ENCODE results near the gene TMEM178B. TPM values are rescaled to one million over a fixed set of nuclear protein-coding genes. Genes with fewer than 3 reads are reported as not detected.
"Not testable (repeated sequence)": the region's sequence is repeated elsewhere in the genome, so short reads cannot be mapped to it uniquely, and the experiment has no call there.

Gene TMEM178B
- total RNA-seq, 4 donors from 2014 or later: 1.3 to 1.8 (median 1.5) TPM

DNA sequence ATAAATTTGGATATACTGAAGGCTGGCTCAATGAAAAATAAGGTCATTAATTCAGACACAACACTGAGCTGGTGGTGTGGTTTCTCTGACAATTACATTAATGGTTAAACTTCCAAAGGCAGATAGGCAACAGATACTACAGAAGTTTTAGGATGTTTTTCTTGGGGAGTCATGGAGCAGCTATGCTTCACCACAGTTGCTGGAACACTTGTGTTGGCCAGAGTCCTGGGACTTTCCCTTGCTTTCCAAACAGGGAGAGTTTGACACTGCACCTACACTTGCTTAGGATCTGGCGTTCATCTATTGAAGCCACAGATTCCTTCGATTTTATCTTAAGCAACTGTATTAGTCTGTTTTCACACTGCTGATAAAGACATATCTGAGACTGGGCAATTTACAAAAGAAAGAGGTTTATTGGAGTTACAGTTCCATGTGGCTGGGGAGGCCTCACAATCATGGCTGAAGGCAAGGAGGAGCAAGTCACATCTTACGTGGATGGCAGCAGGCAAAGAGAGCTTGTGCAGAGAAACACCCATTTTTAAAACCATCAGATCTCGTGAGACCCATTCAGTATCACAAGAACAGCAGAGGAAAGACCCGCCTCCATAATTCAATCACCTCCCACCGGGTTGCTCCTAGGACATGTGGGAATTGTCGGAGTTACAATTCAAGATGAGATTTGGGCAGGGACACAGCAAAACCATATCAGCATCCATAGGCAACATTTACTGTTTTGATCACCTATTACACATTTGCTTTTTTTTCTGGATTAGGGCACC is 27.8 kb upstream of the TMEM178B start:
- in situ Hi-C loops (cut with MboI; ENCODE audit: low sequenced_read_pairs in 4 of 4): no loop called here
- no peak overlapping the region for H3K4me3 ChIP-seq
- H3K27me3 ChIP-seq: no peaks in the 10 kb centered on the region
- TF ChIP-seq, protein P1, sequence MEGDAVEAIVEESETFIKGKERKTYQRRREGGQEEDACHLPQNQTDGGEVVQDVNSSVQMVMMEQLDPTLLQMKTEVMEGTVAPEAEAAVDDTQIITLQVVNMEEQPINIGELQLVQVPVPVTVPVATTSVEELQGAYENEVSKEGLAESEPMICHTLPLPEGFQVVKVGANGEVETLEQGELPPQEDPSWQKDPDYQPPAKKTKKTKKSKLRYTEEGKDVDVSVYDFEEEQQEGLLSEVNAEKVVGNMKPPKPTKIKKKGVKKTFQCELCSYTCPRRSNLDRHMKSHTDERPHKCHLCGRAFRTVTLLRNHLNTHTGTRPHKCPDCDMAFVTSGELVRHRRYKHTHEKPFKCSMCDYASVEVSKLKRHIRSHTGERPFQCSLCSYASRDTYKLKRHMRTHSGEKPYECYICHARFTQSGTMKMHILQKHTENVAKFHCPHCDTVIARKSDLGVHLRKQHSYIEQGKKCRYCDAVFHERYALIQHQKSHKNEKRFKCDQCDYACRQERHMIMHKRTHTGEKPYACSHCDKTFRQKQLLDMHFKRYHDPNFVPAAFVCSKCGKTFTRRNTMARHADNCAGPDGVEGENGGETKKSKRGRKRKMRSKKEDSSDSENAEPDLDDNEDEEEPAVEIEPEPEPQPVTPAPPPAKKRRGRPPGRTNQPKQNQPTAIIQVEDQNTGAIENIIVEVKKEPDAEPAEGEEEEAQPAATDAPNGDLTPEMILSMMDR (IDR thresholded peaks at IDR 0.05 in 4 of 5, conservative IDR thresholded peaks at IDR 0.05 in 1 of 5): no peak
- no peak for TF ChIP-seq POLR2A (IDR thresholded peaks at IDR 0.05)
- no peak for DNase-seq
- H3K36me3 ChIP-seq: no peaks in the 10 kb centered on the region
- no peak for ATAC-seq
- no peaks in the 10 kb centered on the region for H3K9me3 ChIP-seq
- no peaks in the 10 kb centered on the region for H3K4me1 ChIP-seq
- no peak overlapping the region for H3K27ac ChIP-seq
- intact Hi-C loops (cut with DNase I; ENCODE audit: low total_unique reads): no loop called here

DNA sequence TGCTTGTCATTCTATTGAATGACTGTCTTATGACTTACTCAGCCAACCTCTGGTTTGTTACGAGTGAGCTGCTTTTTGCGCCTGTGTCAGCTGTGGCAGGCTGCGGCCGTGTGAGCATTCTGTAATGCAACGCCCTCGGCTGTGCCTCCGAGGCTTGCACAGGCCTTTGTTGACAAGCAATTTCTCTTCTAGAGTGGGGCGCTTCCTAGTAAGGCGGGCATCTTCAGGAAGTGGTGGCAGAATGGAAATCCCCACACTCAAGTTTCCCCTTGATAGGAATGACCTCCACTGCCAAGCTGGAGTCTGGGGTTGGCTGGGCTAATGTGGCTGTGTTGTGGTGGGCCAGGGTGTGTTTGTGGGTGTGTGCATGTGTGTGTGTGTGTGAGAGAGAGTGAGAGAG is 20.2 kb upstream of the TMEM178B start:
- no peak for TF ChIP-seq POLR2A (IDR thresholded peaks at IDR 0.05)
- TF ChIP-seq, protein P1 (IDR thresholded peaks at IDR 0.05 in 4 of 5, conservative IDR thresholded peaks at IDR 0.05 in 1 of 5): no peak
- in situ Hi-C loops (cut with MboI; ENCODE audit: low sequenced_read_pairs in 4 of 4): no loop called here
- DNase-seq: no peak
- Histone ChIP-seq H3K36me3 (no peaks in the 10 kb centered on the region), H3K4me3 (no peak overlapping the region), H3K27me3 (no peaks in the 10 kb centered on the region), H3K27ac (no peak overlapping the region), H3K4me1 (no peaks in the 10 kb centered on the region), H3K9me3 (no peaks in the 10 kb centered on the region)
- intact Hi-C loops (cut with DNase I; ENCODE audit: low total_unique reads): no loop called here
- no peak for ATAC-seq

GRCh38 chr7:141055146-141055545 is 18.7 kb upstream of the TMEM178B start:
- Histone ChIP-seq H3K4me3 (no peak overlapping the region), H3K36me3 (no peaks in the 10 kb centered on the region), H3K27me3 (no peaks in the 10 kb centered on the region), H3K9me3 (no peaks in the 10 kb centered on the region), H3K4me1 (no peaks in the 10 kb centered on the region), H3K27ac (no peak overlapping the region)
- DNase-seq: no peak
- ATAC-seq: no peak
- TF ChIP-seq, protein P1 (IDR thresholded peaks at IDR 0.05 in 4 of 5, conservative IDR thresholded peaks at IDR 0.05 in 1 of 5): no peak
- no peak for TF ChIP-seq POLR2A (IDR thresholded peaks at IDR 0.05)
- in situ Hi-C loops (cut with MboI; ENCODE audit: low sequenced_read_pairs in 4 of 4) (no loop called here), intact Hi-C loops (cut with DNase I; ENCODE audit: low total_unique reads) (no loop called here)

DNA sequence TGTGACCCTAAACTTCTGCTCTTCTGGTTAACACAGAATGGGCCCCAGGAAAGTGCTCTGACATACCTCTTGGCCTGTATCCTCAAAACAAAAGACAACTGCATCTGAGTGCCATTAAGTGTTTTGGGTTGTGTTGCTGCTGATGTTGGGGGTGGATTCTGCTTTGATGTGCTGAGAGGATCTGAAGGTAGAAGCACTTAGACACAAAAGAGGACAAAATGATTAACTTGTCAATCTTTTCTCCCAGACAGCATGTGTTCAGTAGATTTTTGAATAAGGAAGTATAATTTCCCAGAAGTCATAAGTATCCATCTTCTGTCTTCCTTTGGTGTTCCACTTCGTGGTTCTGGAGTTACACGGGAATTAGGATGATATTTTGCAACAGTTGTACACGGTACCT is 16.1 kb upstream of the TMEM178B start:
- intact Hi-C loops (cut with DNase I; ENCODE audit: low total_unique reads): no loop called here
- ATAC-seq: no peak
- H3K4me1 ChIP-seq: no peaks in the 10 kb centered on the region

DNA sequence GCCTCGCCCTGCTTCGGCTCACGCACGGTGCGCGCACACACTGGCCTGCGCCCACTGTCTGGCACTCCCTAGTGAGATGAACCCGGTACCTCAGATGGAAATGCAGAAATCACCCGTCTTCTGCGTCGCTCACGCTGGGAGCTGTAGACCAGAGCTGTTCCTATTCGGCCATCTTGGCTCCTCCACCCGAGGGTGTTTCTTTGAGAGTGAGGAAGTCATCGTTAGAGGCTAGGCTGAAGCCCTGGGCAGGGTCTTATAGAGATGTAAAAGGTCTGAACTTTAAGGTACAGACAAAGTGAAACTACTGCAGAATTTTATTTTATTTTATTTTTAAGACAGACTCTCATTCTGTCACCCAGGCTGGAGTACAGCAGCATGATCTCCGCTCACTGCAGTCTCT is 6.0 kb upstream of the TMEM178B start:
- peaks cover 0 to 18% of the 10 kb centered on the region in 2 donors for H3K4me1 ChIP-seq
- in situ Hi-C loops (cut with MboI; ENCODE audit: low sequenced_read_pairs in 4 of 4); H3K27me3 ChIP-seq; ATAC-seq; H3K9me3 ChIP-seq; H3K4me3 ChIP-seq; DNase-seq; H3K27ac ChIP-seq; H3K36me3 ChIP-seq; intact Hi-C loops (cut with DNase I; ENCODE audit: low total_unique reads): not testable (repeated sequence)

More for the DNA sequence above, 16.1 kb upstream of the TMEM178B start:
- TF ChIP-seq POLR2A (IDR thresholded peaks at IDR 0.05): no peak
- TF ChIP-seq, protein P1 (IDR thresholded peaks at IDR 0.05 in 4 of 5, conservative IDR thresholded peaks at IDR 0.05 in 1 of 5): no peak
- H3K36me3 ChIP-seq: no peaks in the 10 kb centered on the region
- H3K4me3 ChIP-seq: no peak overlapping the region
- DNase-seq: no peak
- in situ Hi-C loops (cut with MboI; ENCODE audit: low sequenced_read_pairs in 4 of 4): no loop called here
- no peaks in the 10 kb centered on the region for H3K27me3 ChIP-seq
- H3K27ac ChIP-seq: no peak overlapping the region
- H3K9me3 ChIP-seq: no peaks in the 10 kb centered on the region
